Embryonic facial prominence (tissue), 1 donor: ENCODE results near the gene SMS.

ENCODE experiments used
- DNase-seq: peaks from one replicate; pipeline ENCODE4 v3.0.0-alpha.2; 2016; ENCODE audit errors: extremely low spot score

SMS gene

DNA sequence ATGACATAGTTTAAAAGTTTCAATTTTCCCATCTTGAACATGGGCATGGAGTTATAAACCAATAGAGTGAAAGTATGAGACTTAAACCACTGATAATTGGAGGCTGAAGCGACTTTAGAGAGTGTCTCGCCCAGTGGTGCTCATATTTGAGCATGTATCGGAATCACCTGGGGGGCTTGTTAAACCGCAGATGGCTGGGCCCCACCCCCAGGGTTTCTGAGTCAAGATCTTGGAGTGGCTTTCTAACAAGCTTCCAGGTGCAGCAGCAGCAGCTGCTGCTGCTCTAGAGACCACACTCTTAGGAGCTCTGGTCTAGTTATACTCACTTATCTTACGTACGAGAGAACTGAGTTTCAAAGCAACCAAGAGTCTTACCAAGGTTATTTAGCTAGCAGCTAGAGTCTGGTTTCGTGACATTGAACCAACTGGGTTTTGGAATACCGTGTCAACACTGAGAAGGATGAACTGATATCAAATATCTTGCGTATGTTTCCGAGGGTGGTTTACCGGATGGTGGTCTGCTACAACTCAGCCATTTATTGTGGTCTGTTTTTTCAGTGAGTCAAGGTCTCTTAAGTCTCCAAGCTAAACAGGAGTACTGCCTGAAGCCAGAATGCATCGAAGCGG, 97.5 kb downstream of the SMS start:
- no peak for DNase-seq

DNA sequence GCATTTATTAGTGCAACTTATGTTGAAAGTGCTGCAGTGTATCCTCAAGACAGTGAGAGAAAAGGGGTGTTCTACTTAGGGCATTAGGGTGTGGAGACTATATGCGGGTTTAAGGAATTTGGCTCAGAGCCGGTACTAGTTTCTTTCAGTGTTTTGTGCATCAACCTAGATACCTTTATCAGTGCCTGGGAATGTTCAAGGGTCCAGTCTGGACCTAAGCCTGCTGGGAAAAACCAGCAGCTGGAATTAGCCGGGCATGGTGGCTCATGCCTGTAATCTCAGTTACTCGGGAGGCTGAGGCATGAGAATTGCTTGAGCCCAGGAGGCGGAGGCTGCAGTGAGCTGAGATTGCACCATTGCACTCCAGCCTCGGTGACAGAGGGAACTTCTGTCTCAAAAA, 99.0 kb downstream of the SMS start:
- DNase-seq = no peak

DNA sequence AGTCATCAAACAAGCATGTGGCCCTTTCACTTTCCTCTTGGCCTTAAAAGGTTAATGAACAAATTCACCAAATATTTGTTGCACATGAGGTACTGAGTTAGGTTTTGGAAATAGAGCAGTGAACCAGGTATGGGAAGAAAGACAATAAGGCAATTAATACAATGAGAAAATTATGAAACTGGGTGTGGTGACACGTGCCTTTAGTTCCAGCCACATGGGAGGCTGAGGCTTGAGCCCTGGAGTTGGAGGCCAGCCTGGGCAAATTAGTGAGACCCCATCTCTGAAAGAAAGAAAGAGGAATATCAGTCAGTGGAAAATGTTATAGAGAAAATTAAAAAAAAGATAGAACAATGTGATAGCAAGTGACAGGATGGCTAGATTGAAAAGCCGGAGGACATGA, 99.7 kb downstream of the SMS start:
- no peak for DNase-seq

DNA sequence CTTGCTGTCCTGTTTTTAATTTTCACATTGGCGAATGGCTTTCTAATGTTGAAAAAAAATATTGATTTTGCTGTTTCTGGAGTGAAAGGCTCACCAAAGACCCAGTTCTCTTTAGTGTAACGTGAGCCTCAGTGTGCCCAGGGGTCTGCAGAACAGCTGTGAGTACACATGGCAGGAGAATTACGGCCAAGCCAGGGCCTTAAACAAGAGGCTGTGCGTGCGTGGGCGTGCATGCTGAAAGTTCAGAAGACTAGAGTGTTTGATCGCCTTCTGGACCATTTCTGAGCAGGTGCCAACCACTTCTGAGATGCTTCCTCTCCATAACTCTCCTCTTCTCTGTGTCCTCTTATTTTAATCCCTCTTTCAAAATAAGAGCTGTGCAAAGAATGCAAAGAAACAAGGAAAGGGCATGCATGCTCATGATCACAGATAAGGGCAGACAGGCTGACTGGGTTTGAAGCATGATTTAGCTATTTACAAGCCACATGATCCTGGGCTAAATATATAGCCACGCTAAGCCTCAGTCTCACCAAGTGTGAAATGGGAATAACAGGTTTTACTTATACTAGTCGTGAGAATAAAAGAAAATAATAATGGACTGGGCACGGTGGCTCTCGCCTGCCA, 101.5 kb downstream of the SMS start:
- no peak for DNase-seq

DNA sequence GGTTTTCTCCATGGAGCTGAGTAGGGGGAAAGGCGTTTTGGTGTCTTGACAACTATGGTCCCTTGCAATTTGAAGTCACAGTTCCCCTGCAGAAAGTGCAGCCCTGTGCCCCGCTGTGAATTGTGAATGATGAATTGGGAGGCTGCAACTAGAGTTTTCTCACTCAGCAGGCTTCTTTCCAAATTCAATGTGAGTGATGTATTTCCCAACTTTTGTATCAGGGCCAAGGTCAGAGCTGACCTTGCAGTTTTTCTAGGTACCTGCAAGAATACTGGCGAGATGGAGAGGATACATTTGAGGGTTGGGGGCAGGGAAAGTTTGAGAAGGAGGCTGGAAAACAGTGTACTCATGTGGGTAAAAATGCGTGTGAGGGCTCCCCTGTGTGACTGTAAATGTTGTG, 103.4 kb downstream of the SMS start:
- DNase-seq = no peak
